CD4-positive, alpha-beta T cell treated with Interferon alpha-2 for 1 hour (primary cell): ENCODE results near the gene HPCAL1.
A peak's percentile ranks its signal among the peaks of the same experiment; 100 is the strongest.

Experiments
- DNase-seq, 2 donors: peaks; one replicate each; pipeline ENCODE4 v3.0.0-alpha.2; 2020 to 2022

Gene HPCAL1

GRCh38 chr2:10269711-10270610 is 32.7 kb upstream of the HPCAL1 start:
- no peak for DNase-seq

- no peak for DNase-seq
Measured at GRCh38 chr2:10271509-10271908, 31.2 kb upstream of the HPCAL1 start.

- no peak for DNase-seq
Measured at GRCh38 chr2:10271946-10272345, 30.8 kb upstream of the HPCAL1 start.

- DNase-seq = no peak
Measured at GRCh38 chr2:10272464-10272863, 30.2 kb upstream of the HPCAL1 start.

- DNase-seq = no peak
Measured at GRCh38 chr2:10273215-10274175, 29.2 kb upstream of the HPCAL1 start.

GRCh38 chr2:10274376-10274775 is 28.3 kb upstream of the HPCAL1 start:
- DNase-seq = no peak

GRCh38 chr2:10274983-10275802 is 27.5 kb upstream of the HPCAL1 start:
- DNase-seq = no peak

- DNase-seq = no peak
Measured at GRCh38 chr2:10276481-10277292, 26.0 kb upstream of the HPCAL1 start.

- no peak for DNase-seq
Measured at GRCh38 chr2:10277293-10278028, 25.2 kb upstream of the HPCAL1 start.

GRCh38 chr2:10278029-10278762 is 24.5 kb upstream of the HPCAL1 start:
- DNase-seq = peak; percentile 16 to 66

GRCh38 chr2:10278763-10279471 is 23.8 kb upstream of the HPCAL1 start:
- DNase-seq = no peak

- no peak for DNase-seq
Measured at GRCh38 chr2:10279472-10279870, 23.2 kb upstream of the HPCAL1 start.

- DNase-seq = no peak
Measured at GRCh38 chr2:10279946-10280463, 22.7 kb upstream of the HPCAL1 start.

GRCh38 chr2:10281891-10282290 is 20.8 kb upstream of the HPCAL1 start:
- DNase-seq = no peak

- no peak for DNase-seq
Measured at GRCh38 chr2:10282611-10283105, 20.0 kb upstream of the HPCAL1 start.

- peak in 1 of 2 donors; percentile 65 for DNase-seq
Measured at GRCh38 chr2:10283106-10284062, 19.3 kb upstream of the HPCAL1 start.

GRCh38 chr2:10284108-10284870 is 18.4 kb upstream of the HPCAL1 start:
- no peak for DNase-seq
